Measurements from ENCODE around the gene SLC6A3.
"Not testable (repeated sequence)": the region's sequence is repeated elsewhere in the genome, so short reads cannot be mapped to it uniquely, and the experiment has no call there.

Gene SLC6A3

DNA sequence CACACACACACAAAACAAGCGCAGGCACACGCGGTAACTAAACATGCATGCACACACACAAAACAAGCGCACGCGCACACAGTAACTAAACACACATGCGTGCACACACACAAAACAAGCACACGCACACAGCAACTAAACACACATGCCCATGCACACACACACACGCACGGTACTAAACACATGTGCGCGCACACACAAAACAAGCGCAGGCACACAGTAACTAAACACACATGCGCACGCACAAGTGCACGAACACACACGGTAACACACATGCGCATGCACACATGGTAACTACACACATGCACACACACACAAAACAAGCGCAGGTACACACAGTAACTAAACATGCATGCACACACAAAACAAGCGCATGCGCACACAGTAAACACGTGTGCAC is 19.9 kb upstream of the SLC6A3 start:
- no peak for DNase-seq (ENCODE audit: low read depth in 2 of 2)

DNA sequence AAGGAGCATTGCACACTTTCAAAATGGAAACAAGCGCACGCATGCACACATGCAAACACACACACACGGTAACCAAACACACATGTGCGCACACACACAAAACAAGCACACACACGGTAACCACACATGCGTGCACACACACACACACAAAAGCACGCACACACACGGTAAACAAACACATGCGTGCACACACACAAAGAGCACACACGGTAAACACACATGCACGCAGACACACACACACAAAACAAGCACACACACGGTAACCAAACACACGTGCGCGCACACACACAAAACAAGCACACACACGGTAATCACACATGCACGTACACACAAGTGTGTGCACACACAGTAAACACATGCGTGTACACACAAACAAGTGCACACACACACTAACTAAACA is 19.3 kb upstream of the SLC6A3 start:
- DNase-seq (ENCODE audit: low read depth in 2 of 2): no peak

GRCh38 chr5:1464096-1464446 is 18.8 kb upstream of the SLC6A3 start:
- no peak for DNase-seq (ENCODE audit: low read depth in 2 of 2)

- no peak for DNase-seq (ENCODE audit: low read depth in 2 of 2)
These were observed 18.3 kb upstream of the SLC6A3 start for GRCh38 chr5:1463326-1464095.

GRCh38 chr5:1462358-1462757 is 17.1 kb upstream of the SLC6A3 start:
- DNase-seq (ENCODE audit: low read depth in 2 of 2): no peak

DNA sequence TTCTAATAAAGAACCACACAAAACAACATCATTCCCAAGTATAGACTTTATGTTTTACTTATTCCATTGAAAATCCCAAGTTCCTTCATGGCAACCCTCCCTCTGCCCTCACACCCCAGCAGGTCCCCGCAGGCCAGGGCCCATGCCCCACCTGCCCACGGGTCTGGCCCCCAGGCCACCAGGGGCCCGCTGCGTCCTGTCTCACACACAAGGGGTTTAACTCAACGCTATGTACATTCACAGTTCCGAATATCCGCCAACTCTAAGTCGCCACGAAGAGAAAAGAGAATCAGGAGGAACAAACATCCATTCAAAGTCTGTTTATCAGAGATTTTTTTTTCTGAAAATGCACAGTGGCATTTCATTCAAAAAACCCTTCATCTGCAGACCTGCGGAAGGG is 16.2 kb upstream of the SLC6A3 start:
- no peak for DNase-seq (ENCODE audit: low read depth in 2 of 2)

- DNase-seq (ENCODE audit: low read depth in 2 of 2): no peak
These were observed 14.9 kb upstream of the SLC6A3 start for GRCh38 chr5:1460054-1460682.

DNA sequence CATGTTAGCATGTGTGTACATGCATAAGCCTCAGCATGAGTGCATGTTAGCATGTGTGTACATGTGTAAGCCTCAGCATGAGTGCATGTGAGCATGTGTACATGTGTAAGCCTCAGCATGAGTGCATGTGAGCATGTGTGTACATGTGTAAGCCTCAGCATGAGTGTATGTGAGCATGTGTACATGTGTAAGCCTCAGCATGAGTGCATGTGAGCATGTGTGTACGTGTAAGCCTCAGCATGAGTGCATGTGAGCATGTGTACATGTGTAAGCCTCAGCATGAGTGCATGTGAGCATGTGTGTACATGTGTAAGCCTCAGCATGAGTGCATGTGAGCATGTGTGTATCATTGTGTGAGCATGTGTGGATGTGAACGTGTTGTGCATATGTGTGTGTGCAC is 14.2 kb upstream of the SLC6A3 start:
- not testable (repeated sequence) for DNase-seq (ENCODE audit: low read depth in 2 of 2)

- DNase-seq (ENCODE audit: low read depth in 2 of 2): not testable (repeated sequence)
These were observed 11.1 kb upstream of the SLC6A3 start for GRCh38 chr5:1456110-1456881.

- DNase-seq (ENCODE audit: low read depth in 2 of 2): no peak
These were observed 8.4 kb upstream of the SLC6A3 start for GRCh38 chr5:1453613-1454012.

DNA sequence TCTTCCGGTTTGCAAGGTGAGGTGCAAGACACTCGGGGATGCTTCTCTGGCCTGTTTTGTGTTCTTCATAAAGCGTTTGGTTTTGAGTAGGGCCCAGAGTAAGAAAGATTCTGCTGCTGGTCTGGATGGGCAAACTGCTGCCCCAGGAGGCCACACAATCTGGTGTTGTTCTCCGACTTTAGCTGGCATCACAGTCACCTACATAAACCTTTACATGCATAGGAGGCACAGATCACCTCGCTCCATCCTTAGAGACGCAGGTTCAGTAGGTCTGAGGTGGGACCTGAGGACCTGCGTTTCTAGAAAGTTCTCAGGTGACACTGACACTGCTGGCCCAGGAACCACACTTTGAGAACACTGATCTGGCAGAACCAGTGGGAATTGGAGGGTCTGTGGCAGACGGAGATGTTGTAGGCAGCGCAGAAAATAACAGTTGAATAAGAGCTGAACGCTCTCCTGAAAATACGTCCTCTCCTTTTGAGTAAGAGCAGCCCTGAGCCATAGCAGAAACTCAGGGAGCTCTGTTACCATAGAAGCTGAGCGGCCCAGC is 3.9 kb upstream of the SLC6A3 start:
- DNase-seq (ENCODE audit: low read depth in 2 of 2): no peak

DNA sequence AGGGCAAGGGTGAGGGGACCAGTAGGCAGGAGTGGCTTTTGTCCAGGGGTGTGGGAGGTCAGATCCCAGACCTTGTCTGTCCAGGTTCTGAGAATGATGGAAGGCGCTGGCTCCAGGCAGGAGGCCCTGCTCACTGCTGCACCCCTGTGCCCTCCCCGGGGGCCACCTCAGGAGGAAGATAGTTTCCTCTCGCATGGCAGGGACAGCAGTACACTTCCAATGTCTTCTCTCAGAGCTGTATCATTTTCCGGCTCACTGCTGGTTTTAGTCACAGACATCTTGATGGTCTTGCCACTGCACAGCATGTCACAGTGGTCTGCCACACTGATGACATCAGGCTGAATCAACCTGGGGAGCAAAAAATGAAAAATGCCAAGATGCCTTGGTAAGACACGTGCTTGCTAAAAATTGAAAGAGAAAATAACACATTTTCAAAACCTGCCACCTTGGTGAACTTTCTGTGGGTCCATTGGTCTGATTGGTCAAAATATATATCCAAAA is 3.3 kb upstream of the SLC6A3 start:
- DNase-seq (ENCODE audit: low read depth in 2 of 2): no peak

GRCh38 chr5:1447671-1448361 is 2.6 kb upstream of the SLC6A3 start:
- DNase-seq (ENCODE audit: low read depth in 2 of 2): no peak

GRCh38 chr5:1446602-1447343 is 1.5 kb upstream of the SLC6A3 start:
- DNase-seq (ENCODE audit: low read depth in 2 of 2): no peak

- no peak for DNase-seq (ENCODE audit: low read depth in 2 of 2)
These were observed 705 bp upstream of the SLC6A3 start for GRCh38 chr5:1445689-1446601.

- DNase-seq (ENCODE audit: low read depth in 2 of 2): no peak
These were observed 665 bp downstream of the SLC6A3 start for GRCh38 chr5:1444361-1445189.

DNA sequence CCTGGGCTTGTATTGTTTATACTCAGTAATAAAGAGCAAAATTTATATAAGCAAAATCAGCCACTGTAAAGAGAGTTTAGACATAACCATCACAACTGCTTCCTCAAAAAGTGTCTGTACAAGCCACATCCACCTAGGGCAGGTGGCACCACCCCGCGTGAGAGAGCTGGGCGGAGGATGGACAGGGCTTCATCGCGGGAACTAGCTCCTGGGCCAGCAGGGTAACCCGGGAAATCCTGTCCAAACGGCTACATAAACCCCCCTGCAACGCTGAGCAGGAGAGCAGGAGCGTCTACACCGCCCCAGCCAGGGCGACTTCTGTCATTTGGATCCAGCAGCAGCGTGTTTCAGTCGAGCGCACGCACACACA is 1.3 kb downstream of the SLC6A3 start:
- no peak for DNase-seq (ENCODE audit: low read depth in 2 of 2)

GRCh38 chr5:1443171-1443570 is 2.1 kb downstream of the SLC6A3 start:
- DNase-seq (ENCODE audit: low read depth in 2 of 2): no peak
